Right renal pelvis (tissue), 4 donors: ENCODE measurements around the gene RMRP. TPM values are rescaled to one million over a fixed set of nuclear protein-coding genes. Genes with fewer than 3 reads are reported as not detected.
"Not testable (repeated sequence)": the region's sequence is repeated elsewhere in the genome, so short reads cannot be mapped to it uniquely, and the experiment has no call there.

Experiments used
- DNase-seq, 4 donors: peaks; one replicate each; pipeline ENCODE4 v3.0.0-alpha.2; 2013; ENCODE audit warnings: low read depth in 4 of 4, low spot score in 3 of 4, missing footprints in 1 of 4
- polyA plus RNA-seq, 4 donors: library from polyadenylated mRNA; unstranded; fragments of 120-200 nt; gene quantifications; one replicate each; pipeline ENCODE4 v1.2.1, GENCODE V29; 2013; ENCODE audit not compliant: insufficient read length in 4 of 4

RMRP gene
- polyA plus RNA-seq, 4 donors = not detected

DNA sequence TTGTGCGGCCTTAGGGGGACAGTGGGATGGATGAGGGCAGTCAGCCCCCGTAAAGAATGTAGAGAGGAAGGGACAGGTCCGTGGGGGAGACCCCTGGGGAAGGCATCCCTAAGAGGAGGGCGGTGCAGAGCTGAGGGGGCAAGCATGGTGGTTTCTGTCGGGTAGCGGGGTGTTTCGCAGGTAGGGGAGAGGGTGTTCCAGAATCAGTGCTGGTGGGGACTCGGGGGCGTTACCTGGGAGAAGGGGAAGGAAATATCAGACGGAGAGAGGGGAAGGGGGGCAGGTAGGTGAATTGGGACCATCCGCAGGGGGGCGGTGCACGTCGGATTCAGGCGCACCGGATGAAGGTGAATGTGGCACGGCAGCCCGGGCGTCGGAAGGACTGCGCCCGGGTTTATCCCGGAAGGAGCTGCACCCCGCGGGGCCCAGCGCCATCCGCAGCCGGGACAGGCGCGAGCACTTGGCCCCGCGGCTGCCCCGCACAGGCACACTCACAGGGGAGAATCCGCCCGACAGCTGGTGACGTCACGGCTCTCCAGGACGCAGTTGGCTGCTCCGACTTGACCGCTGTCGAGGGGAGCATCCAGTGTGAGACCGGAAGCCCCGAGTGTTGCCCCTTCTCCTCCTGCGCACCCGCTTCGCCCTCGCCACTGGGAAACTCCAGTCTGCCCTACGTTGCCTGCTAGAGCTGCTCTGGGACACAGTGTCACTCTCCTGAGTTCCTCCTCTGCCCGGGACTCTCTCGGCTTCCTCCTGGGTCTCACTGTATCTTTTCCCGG lies 40.9 kb downstream of the RMRP start:
- no peak for DNase-seq

DNA sequence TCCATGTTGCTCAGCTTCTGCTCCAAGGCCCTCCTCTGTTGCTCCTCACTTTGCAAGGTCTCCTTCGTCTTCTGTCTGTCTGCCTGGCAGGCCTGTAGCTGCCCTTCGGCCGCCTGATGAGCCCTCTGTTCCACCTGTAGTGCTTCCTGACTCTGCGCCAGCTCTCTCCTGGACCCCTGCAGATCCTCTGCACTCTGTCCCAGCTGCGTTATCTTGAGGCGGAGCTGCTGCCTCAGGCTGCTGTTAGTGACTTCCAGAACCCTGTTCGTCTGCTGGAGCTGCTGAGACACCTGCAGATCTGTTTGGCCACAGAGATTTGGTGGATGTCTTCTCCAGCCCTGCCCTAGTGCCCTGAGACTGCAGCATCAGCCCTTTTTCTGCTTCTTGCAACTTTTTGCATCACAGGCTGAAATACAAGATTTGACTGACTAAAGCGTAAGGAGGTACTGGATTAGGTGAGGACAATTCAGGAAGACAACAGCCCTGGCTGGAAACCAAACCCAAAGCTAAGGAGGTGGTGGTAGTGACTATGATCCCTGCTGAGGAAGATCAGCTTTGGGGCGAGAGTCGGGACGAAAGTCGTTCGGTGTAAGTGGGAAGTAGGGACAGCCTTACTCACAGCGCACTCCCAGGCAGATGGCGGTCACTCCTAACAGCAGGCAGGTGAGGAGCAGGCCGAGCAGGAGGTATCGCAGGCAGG lies 41.7 kb downstream of the RMRP start:
- no peak for DNase-seq

DNA sequence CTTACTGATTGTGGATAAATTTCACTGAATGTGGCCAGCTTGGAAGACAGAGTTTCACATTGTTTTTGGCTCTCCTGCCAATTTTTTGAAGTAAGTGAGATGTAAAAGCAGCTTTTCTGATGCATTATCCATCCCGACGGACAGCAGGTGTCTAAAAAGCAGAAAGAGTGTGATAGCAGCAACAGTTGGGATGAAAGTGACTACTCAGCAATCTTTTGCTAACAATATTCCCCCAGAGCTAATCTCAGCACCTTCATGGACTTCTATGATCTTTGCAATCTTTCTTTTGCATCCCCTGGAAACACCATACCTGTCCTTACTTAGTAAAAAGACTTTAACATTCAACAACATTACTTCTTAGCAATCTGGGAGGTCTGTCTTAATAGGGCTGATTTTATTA lies 45.0 kb downstream of the RMRP start:
- DNase-seq = no peak

DNA sequence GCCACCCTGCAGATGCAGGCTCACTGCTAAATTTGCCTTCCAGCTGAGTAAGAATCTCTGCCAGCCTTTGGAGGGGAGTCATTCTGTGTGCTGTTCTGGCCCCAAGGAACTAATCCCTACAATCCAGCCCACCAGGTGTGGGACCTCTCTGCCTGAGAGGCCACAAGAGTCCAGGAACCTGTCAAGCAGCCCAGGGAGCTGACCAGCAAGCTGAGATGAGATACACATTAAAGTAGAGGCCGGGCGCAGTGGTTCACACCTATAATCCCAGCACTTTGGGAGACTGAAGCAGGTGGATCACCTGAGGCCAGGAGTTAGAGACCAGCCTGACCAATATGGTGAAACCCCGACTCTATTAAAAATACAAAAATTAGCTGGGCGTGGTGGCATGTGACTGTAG lies 45.8 kb downstream of the RMRP start:
- not testable (repeated sequence) for DNase-seq

DNA sequence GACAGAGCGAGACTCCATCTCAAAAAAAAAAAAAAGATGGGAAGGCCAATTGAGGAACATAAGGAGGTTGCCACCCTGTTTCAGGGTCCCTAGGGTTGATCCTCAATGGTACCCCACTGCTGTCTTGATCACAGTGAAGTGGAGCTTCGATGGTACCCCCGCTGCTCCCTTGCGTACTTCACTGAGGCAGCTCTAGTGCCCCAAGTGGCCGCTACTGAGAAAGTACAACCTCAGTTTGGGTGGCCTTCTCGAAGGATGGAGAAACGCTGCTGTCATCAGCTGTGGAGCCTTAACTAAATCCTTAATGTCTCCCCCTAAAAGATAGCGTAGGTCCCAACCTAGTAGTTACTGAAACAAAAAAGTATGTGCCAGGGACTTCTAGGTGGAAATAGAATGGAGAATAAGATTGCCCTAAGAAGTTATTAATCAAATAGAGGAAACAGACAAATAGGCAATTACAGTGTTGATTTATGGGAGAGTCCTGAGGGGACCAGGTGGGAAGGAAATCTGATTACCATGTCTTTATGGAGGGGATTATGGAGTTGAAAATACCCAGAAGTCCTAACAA lies 46.5 kb downstream of the RMRP start:
- DNase-seq = no peak

DNA sequence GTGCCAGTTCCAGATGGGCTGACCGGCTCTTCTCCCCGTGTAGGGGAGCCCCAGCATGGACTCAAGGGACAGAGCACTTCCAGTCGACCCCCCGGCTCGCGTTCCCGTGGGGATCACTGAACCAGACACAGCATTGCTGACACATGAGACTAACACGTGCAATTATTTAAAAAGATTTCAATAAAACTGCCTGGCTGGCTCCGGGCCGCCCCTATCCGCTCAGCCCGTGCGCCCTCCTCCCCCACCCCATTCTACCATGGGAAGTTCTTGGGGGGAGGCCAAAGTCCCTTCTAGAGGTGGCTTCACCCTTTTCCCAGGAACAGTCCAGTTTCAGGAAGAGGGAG lies 48.0 kb downstream of the RMRP start:
- no peak for DNase-seq

DNA sequence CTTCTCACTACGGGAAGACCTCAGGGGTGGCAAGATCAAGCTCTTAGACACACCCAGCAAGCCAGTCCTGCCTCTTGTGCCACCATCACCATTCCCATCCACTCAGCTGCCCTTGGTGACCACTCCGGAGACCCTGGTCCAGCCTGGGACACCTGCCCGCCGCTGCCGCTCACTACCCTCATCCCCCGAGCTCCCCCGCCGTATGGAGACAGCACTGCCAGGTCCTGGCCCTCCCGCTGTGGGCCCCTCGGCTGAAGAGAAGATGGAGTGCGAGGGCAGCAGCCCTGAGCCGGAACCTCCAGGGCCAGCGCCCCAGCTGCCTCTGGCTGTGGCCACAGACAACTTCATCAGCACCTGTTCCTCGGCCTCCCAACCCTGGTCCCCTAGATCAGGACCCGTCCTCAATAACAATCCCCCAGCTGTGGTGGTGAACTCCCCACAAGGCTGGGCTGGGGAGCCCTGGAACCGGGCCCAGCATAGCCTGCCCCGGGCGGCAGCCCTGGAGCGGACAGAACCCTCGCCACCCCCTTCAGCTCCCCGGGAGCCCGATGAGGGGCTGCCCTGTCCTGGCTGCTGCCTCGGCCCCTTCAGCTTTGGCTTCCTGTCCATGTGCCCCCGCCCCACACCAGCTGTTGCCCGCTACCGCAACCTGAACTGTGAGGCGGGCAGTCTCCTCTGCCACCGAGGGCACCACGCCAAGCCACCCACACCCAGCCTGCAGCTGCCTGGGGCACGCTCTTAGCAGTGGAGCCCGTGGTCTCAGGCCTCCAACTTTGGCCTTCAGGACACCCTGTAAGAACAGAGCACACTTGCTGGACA lies 48.6 kb downstream of the RMRP start:
- no peak for DNase-seq

DNA sequence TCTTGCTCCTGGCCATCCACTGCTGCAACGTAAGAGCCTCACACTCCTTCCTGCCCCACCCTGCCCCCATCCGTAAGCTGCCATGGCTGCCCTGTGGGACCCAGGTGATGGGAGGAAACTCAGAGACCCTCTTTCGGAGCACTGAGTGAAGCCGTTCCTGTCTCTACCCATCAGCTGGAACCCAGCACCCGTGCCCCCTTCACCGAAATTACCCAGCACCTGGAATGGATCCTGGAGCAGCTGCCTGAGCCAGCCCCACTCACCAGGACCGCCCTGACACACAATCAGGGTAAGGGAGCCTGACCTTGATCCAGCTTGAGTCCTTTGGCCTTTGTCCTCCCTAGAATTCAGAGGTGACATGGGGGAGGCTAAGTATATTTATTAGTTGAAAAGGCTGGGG lies 49.6 kb downstream of the RMRP start:
- no peak for DNase-seq

Other genes starting within 250 kb of the RMRP start
- gene RUSC2, start 167.9 kb downstream of the RMRP start, polyA plus RNA-seq = 10 to 100 TPM; 17.7 to 20.7 (median 19.2) TPM
- gene TESK1, start 52.8 kb downstream of the RMRP start, polyA plus RNA-seq = 10 to 100 TPM; 34.4 to 44.0 (median 38.9) TPM
- 1 to 10 TPM; 2.5 to 3.3 (median 2.7) TPM for gene CD72, start 39.6 kb downstream of the RMRP start, polyA plus RNA-seq
- gene SIT1, start 7.1 kb downstream of the RMRP start, polyA plus RNA-seq = under 1 TPM; 0.28 to 0.43 (median 0.35) TPM
- 10 to 100 TPM; 13.9 to 21.9 (median 17.4) TPM for gene CCDC107, start 273 bp upstream of the RMRP start, polyA plus RNA-seq
- gene ARHGEF39, start 7.2 kb upstream of the RMRP start, polyA plus RNA-seq = 1 to 10 TPM; 8.8 to 9.9 (median 9.2) TPM
- gene CA9, start 15.9 kb upstream of the RMRP start, polyA plus RNA-seq = under 1 TPM in 3 of 4 donors, not detected in 1; 0.20 to 0.61 (median 0.60) TPM
- gene TPM2, start 31.9 kb upstream of the RMRP start, polyA plus RNA-seq = 100 to 1,000 TPM; 128 to 170 (median 161) TPM
- 100 to 1,000 TPM; 125 to 176 (median 153) TPM for gene TLN1, start 74.2 kb upstream of the RMRP start, polyA plus RNA-seq
- 10 to 100 TPM; 38.2 to 47.9 (median 40.8) TPM for gene CREB3, start 74.6 kb upstream of the RMRP start, polyA plus RNA-seq
- gene GBA2, start 91.2 kb upstream of the RMRP start, polyA plus RNA-seq = 100 to 1,000 TPM in 2 of 4 donors, 10 to 100 TPM in 2; 97.9 to 118 (median 103) TPM
- gene RGP1, start 91.3 kb upstream of the RMRP start, polyA plus RNA-seq = 10 to 100 TPM; 28.2 to 30.4 (median 28.7) TPM
- gene MSMP, start 96.3 kb upstream of the RMRP start, polyA plus RNA-seq = 1 to 10 TPM in 1 of 4 donors, not detected in 3; 2.2 TPM
- 10 to 100 TPM; 24.4 to 28.1 (median 26.0) TPM for gene NPR2, start 133.6 kb upstream of the RMRP start, polyA plus RNA-seq
- 1 to 10 TPM; 4.7 to 6.7 (median 5.4) TPM for gene SPAG8, start 154.2 kb upstream of the RMRP start, polyA plus RNA-seq
- gene HINT2, start 157.0 kb upstream of the RMRP start, polyA plus RNA-seq = 10 to 100 TPM; 53.7 to 66.4 (median 60.5) TPM
- under 1 TPM in 3 of 4 donors, not detected in 1; 0.10 to 0.16 (median 0.13) TPM for gene FAM221B, start 170.7 kb upstream of the RMRP start, polyA plus RNA-seq
- 10 to 100 TPM; 26.0 to 31.8 (median 30.0) TPM for gene TMEM8B, start 171.2 kb upstream of the RMRP start, polyA plus RNA-seq
- gene OR13J1, start 212.4 kb upstream of the RMRP start, polyA plus RNA-seq = under 1 TPM in 1 of 4 donors, not detected in 3; 0.04 TPM
- gene HRCT1, start 248.2 kb upstream of the RMRP start, polyA plus RNA-seq = under 1 TPM in 3 of 4 donors, not detected in 1; 0.35 to 0.60 (median 0.43) TPM